K562 (cell line): ENCODE measurements around the gene USH2A. TPM values are rescaled to one million over a fixed set of nuclear protein-coding genes. Genes with fewer than 3 reads are reported as not detected.

Experiments
- ATAC-seq: fragments of 200-7000 bp; cut with Tn5 transposase; 3 replicates; pipeline ENCODE4 v1.9.1; 2020; ENCODE audit warnings: moderate library complexity
- BruUV-seq: library from RNA; stranded (reverse); fragments of 400-500 nt; replicated peaks from 2 replicates; lab custom pipeline; 2021; lab: Mats Ljungman, UMichigan
- CTCF ChIA-PET: fragments of 300-600 bp; formaldehyde crosslinking; extraction: SDS; loops from one replicate; lab custom pipeline; 2021; ENCODE audit warnings: low intra/inter-chr PET ratio; lab: Yijun Ruan, JAX
- POLR2A ChIA-PET: fragments of 300-600, 350-650 bp; sonication (Branson Sonifier 250); formaldehyde crosslinking; extraction: SDS; loops from one replicate; lab custom pipeline; 2021; ENCODE audit warnings: antibody characterized with exemption, inconsistent platforms; lab: Yijun Ruan, JAX
- DNase-seq, 4 experiments: peaks; one replicate each; pipeline versions ENCODE4 v3.0.0 to v3.0.0-alpha.2; 2011 to 2018; ENCODE audit warnings: low spot score in 3 of 4, mixed read lengths in 3 of 4; ENCODE audit errors: extremely low read depth in 1 of 4
- FAIRE-seq: peaks from 2 replicates; lab custom pipeline; 2011; peaks lifted over from hg19 to GRCh38; lab: Jason Lieb, UNC
- H2AFZ ChIP-seq: 2 replicates; pipeline ENCODE4 v1.6.0; 2011; ENCODE audit warnings: low read depth, low read length, control low read depth, inconsistent platforms
- H3K27ac ChIP-seq: fragments of 200-600 bp; 3 replicates; pipeline ENCODE4 v1.8.0; 2011; ENCODE audit warnings: low read depth, mild to moderate bottlenecking, control low read depth, inconsistent platforms, low read length, moderate library complexity, mixed read lengths; ENCODE audit errors: extremely low read depth
- H3K27me3 ChIP-seq, 2 experiments: fragments of 300-600 bp in 1 of 2; 2 replicates in 1 of 2; 3 replicates in 1 of 2; pipeline versions ENCODE4 v1.6.0 to v1.8.0; 2011; ENCODE audit warnings: inconsistent platforms in 2 of 2, low read length in 2 of 2, mild to moderate bottlenecking in 1 of 2, mixed read lengths in 1 of 2, moderate library complexity in 1 of 2; ENCODE audit not compliant: control insufficient read depth in 2 of 2, insufficient read depth in 2 of 2
- H3K36me3 ChIP-seq: fragments of 300-600 bp; 3 replicates; pipeline ENCODE4 v1.8.0; 2011; ENCODE audit warnings: mild to moderate bottlenecking, low read length, inconsistent platforms; ENCODE audit not compliant: control insufficient read depth, insufficient read depth
- H3K4me1 ChIP-seq, 2 experiments: fragments of 200-600 bp in 1 of 2; replicated peaks in 1 of 2; 2 replicates in 1 of 2; 3 replicates in 1 of 2; pipeline versions ENCODE4 v1.5.1 to v1.8.0; 2011; ENCODE audit warnings: inconsistent platforms in 2 of 2, low read length in 2 of 2, mild to moderate bottlenecking in 1 of 2, mixed read lengths in 1 of 2, moderate library complexity in 1 of 2; ENCODE audit not compliant: control insufficient read depth in 2 of 2, insufficient read depth in 2 of 2
- H3K4me2 ChIP-seq: 2 replicates; pipeline ENCODE4 v1.6.1; 2011; ENCODE audit warnings: low read length, control low read depth, inconsistent platforms, mixed read lengths; ENCODE audit not compliant: insufficient read depth
- H3K4me3 ChIP-seq: fragments of 200-600 bp; sonication (generic), shearing (Covaris generic); 2 replicates; pipeline ENCODE4 v1.5.1; 2016; ENCODE audit warnings: control low read depth, inconsistent platforms
- H3K79me2 ChIP-seq: fragments of 200-600 bp; 3 replicates; pipeline ENCODE4 v1.8.0; 2011; ENCODE audit warnings: low read length, inconsistent platforms; ENCODE audit not compliant: control insufficient read depth, insufficient read depth
- H3K9ac ChIP-seq, 2 experiments: 2 replicates each; pipeline versions ENCODE4 v1.6.0 to v1.6.1; 2011; ENCODE audit warnings: low read depth in 2 of 2, low read length in 2 of 2, control low read depth in 1 of 2, inconsistent platforms in 1 of 2, mild to moderate bottlenecking in 1 of 2, mixed read lengths in 1 of 2; ENCODE audit not compliant: insufficient read depth in 1 of 2
- H3K9me1 ChIP-seq: one replicate; pipeline ENCODE4 v1.6.0; 2011; ENCODE audit warnings: inconsistent platforms, mild to moderate bottlenecking, low read length, moderate library complexity; ENCODE audit not compliant: control insufficient read depth, insufficient read depth
- H3K9me3 ChIP-seq: replicated peaks from 2 replicates; pipeline ENCODE4 v1.5.1; 2011; ENCODE audit warnings: low read depth, low read length, inconsistent platforms; ENCODE audit not compliant: control insufficient read depth, insufficient read depth
- H4K20me1 ChIP-seq: replicated peaks from 2 replicates; pipeline ENCODE4 v1.6.1; 2011; ENCODE audit warnings: low read length, inconsistent platforms, mixed read lengths; ENCODE audit not compliant: control insufficient read depth, insufficient read depth
- ARID1B ChIP-seq: fragments of 450-650 bp; IDR thresholded peaks from 2 replicates; pipeline ENCODE4 v1.6.1; 2016; ENCODE audit warnings: antibody characterized with exemption, mild to moderate bottlenecking, inconsistent platforms
- COPS2 ChIP-seq: fragments of 450-650 bp; conservative IDR thresholded peaks from 2 replicates; pipeline ENCODE4 v1.6.1; 2016; ENCODE audit warnings: mild to moderate bottlenecking, moderate library complexity
- CTBP1 ChIP-seq: fragments of 450-650 bp; IDR thresholded peaks from 2 replicates; pipeline ENCODE4 v1.6.1; 2016; ENCODE audit warnings: borderline replicate concordance
- FOXO4 ChIP-seq: fragments of 450-650 bp; formaldehyde crosslinking; IDR thresholded peaks from 2 replicates; pipeline ENCODE4 v1.4.0; 2020; ENCODE audit warnings: mild to moderate bottlenecking, moderate library complexity
- FOXP1 ChIP-seq: sonication (generic); formaldehyde crosslinking; IDR thresholded peaks from 2 replicates; pipeline ENCODE4 v1.8.0; 2022; ENCODE audit warnings: mild to moderate bottlenecking, missing genetic modification reagents
- HBP1 ChIP-seq: fragments of 450-650 bp; formaldehyde crosslinking; IDR thresholded peaks from 2 replicates; pipeline ENCODE4 v1.4.0; 2022; ENCODE audit warnings: missing genetic modification characterization
- KLF1 ChIP-seq: fragments of 450-650 bp; IDR thresholded peaks from 2 replicates; pipeline ENCODE4 v1.6.1; 2016; ENCODE audit warnings: missing genetic modification characterization, missing compliant biosample characterization
- MTA1 ChIP-seq: fragments of 450-650 bp; IDR thresholded peaks from 2 replicates; pipeline ENCODE4 v1.6.1; 2017; ENCODE audit warnings: borderline replicate concordance
- NFATC3 ChIP-seq: fragments of 450-650 bp; IDR thresholded peaks from 2 replicates; pipeline ENCODE4 v1.6.1; 2017; ENCODE audit warnings: mild to moderate bottlenecking
- SMARCA4 ChIP-seq: fragments of 450-650 bp; IDR thresholded peaks from 2 replicates; pipeline ENCODE4 v1.6.1; 2016
- SRSF9 ChIP-seq: fragments of 200-400 bp; formaldehyde crosslinking; IDR thresholded peaks from 2 replicates; pipeline ENCODE4 v1.6.1; 2017; ENCODE audit warnings: low read depth, low read length, borderline replicate concordance
- TGIF2 ChIP-seq: sonication (generic); formaldehyde crosslinking; IDR thresholded peaks from 2 replicates; pipeline ENCODE4 v1.8.1; 2022; ENCODE audit warnings: mild to moderate bottlenecking, missing genetic modification reagents, moderate library complexity
- TRIM25 ChIP-seq: fragments of 450-650 bp; IDR thresholded peaks from 2 replicates; pipeline ENCODE4 v1.7.0; 2016; ENCODE audit warnings: borderline replicate concordance
- ZBTB1 ChIP-seq: sonication (generic); formaldehyde crosslinking; IDR thresholded peaks from 2 replicates; pipeline ENCODE4 v1.8.1; 2023; ENCODE audit warnings: missing genetic modification reagents, low read depth, mild to moderate bottlenecking, borderline replicate concordance
- ZNF253 ChIP-seq: fragments of 250-450 bp; sonication (Bioruptor Pico); conservative IDR thresholded peaks from 2 replicates; pipeline ENCODE4 v1.6.1; 2021; ENCODE audit warnings: mild to moderate bottlenecking
- ZNF431 ChIP-seq: sonication (generic); formaldehyde crosslinking; IDR thresholded peaks from 2 replicates; pipeline ENCODE4 v1.8.0; 2022; ENCODE audit warnings: mild to moderate bottlenecking, missing genetic modification reagents
- ZNF444 ChIP-seq: fragments of 250-450 bp; sonication (Bioruptor Pico); IDR thresholded peaks from 2 replicates; pipeline ENCODE4 v1.4.0; 2020; ENCODE audit warnings: mild to moderate bottlenecking, moderate library complexity
- ZNF707 ChIP-seq: fragments of 250-450 bp; sonication (Bioruptor Pico); conservative IDR thresholded peaks from 2 replicates; pipeline ENCODE4 v1.8.0; 2022; ENCODE audit warnings: inconsistent platforms, mild to moderate bottlenecking, moderate library complexity
- WGBS: fragments of 100-300 bp; shearing (Covaris generic); methylation state at CpG from one replicate; pipeline ENCODE4 v1.1.6; 2016; ENCODE audit warnings: low coverage, mixed read lengths; ENCODE audit not compliant: insufficient coverage; ENCODE audit errors: missing lambda C conversion rate; 5-methylcytosine and 5-hydroxymethylcytosine counted together
- in situ Hi-C: fragments of 300-500 bp; cut with MboI; formaldehyde crosslinking; loops from 4 replicates; pipeline ENCODE4 v1.15.0; 2018; ENCODE audit warnings: inconsistent platforms, mixed read lengths
- intact Hi-C: fragments of 100-400 bp; cut with micrococcal nuclease; formaldehyde crosslinking; loops from 2 replicates; pipeline ENCODE4 v1.14.2; 2022
- polyA plus RNA-seq, 8 experiments: library from polyadenylated mRNA; depleted of rRNA in 4 of 8; stranded (reverse) in 5 of 8; unstranded in 3 of 8; fragments of >200 nt; fragmentation: Nextera tagmentation in 2 of 8; fragmentation: Illumina TruSeq in 1 of 8; extraction: Ambion mirVana in 2 of 8; extraction: Trizol in 1 of 8; gene quantifications; 2 replicates each; pipeline versions ENCODE4 v1.2.1 to v1.2.3, GENCODE V29; 2011 to 2014; ENCODE audit warnings: inconsistent platforms in 1 of 8, missing spikeins in 1 of 8
- total RNA-seq, 7 experiments: library from RNA; depleted of rRNA in 6 of 7; stranded (reverse); fragments of >200 nt in 6 of 7; fragmentation: Illumina TruSeq in 2 of 7; extraction: Trizol in 2 of 7; gene quantifications; 2 replicates each; pipeline versions ENCODE4 v1.2.1 to v1.2.3, GENCODE V29; 2011 to 2021; ENCODE audit warnings: low replicate concordance in 1 of 7

The USH2A gene
- total and polyA plus RNA-seq, 9 of the 15 experiments (the other 6 are each of a cell fraction or from before 2014, with no cell fraction given): under 0.01 TPM; not detected in 7

- no TSS peak for BruUV-seq
- H3K79me2 ChIP-seq: no peaks in the 10 kb centered on the region
- no peaks in the 10 kb centered on the region for H3K9me1 ChIP-seq
- H3K27me3 ChIP-seq: peaks cover 2 to 23% of the 10 kb centered on the region in 2 experiments; a peak in 2 of 5 replicates
- H3K9ac ChIP-seq: no peak overlapping the region
- no peak overlapping the region for H2AFZ ChIP-seq
- CTCF ChIA-PET: no interaction called here
- in situ Hi-C loops: no loop called here
- no peak for ATAC-seq
- intact Hi-C loops: no loop called here
- no peak overlapping the region for H3K4me2 ChIP-seq
- WGBS: 8% methylated on average over 6 of the region's 6 CpGs
- H3K4me1 ChIP-seq: peaks cover 0 to 2% of the 10 kb centered on the region in 2 experiments; a peak in 1 of 5 replicates
- H3K4me3 ChIP-seq: no peak overlapping the region
- no peaks in the 10 kb centered on the region for H3K9me3 ChIP-seq
- no peaks in the 10 kb centered on the region for H4K20me1 ChIP-seq
- FAIRE-seq: no peak
- H3K36me3 ChIP-seq: no peaks in the 10 kb centered on the region
- TF ChIP-seq ZNF444 (CRISPR knock-in tag): no peak
- TF ChIP-seq TGIF2: no peak
- TF ChIP-seq MTA1: no peak
- TF ChIP-seq ZNF253 (CRISPR knock-in tag): no peak
- TF ChIP-seq ZBTB1: no peak
- TF ChIP-seq CTBP1: no peak
- TF ChIP-seq SMARCA4: no peak
- TF ChIP-seq KLF1: no peak
- no peak for TF ChIP-seq FOXP1
- TF ChIP-seq ZNF431 (CRISPR knock-in tag): no peak
- no peak for TF ChIP-seq FOXO4 (CRISPR knock-in tag)
- TF ChIP-seq HBP1 (CRISPR knock-in tag): no peak
- no peak for TF ChIP-seq ARID1B
- TF ChIP-seq SRSF9: no peak
- no peak for TF ChIP-seq NFATC3
- no peak for TF ChIP-seq COPS2
- no peak for TF ChIP-seq ZNF707 (CRISPR knock-in tag)
- TF ChIP-seq TRIM25: no peak
- H3K27ac ChIP-seq: no peak overlapping the region
- POLR2A ChIA-PET: no interaction called here
- DNase-seq: no peak
Measured at GRCh38 chr1:215635827-215636226, 787.4 kb downstream of the USH2A start.
